Choroid plexus epithelial cell (primary cell): ENCODE data around the gene BSPRY.

ENCODE experiments used
- DNase-seq: peaks from one replicate; pipeline ENCODE4 v3.0.0-alpha.2; 2010; ENCODE audit warnings: low read depth
- H3K4me3 ChIP-seq: 2 replicates; pipeline ENCODE4 v1.5.1; 2011; ENCODE audit warnings: low read depth, mild to moderate bottlenecking, control low read depth, low read length, moderate library complexity
- CTCF ChIP-seq: conservative IDR thresholded peaks from 2 replicates; pipeline ENCODE4 v1.5.1; 2011; ENCODE audit warnings: low read depth, mild to moderate bottlenecking, control low read depth, inconsistent platforms, low read length, moderate library complexity

BSPRY gene

GRCh38 chr9:113309204-113309813, 40.0 kb upstream of the BSPRY start:
- peak; percentile 76 for DNase-seq
- peak; percentile 88 for TF ChIP-seq CTCF

GRCh38 chr9:113310538-113310937, 38.8 kb upstream of the BSPRY start:
- DNase-seq, result peak; percentile 13
- no peak for TF ChIP-seq CTCF
- no peak overlapping the region for H3K4me3 ChIP-seq

More at GRCh38 chr9:113309204-113309813, 40.0 kb upstream of the BSPRY start:
- H3K4me3 ChIP-seq, result no peak overlapping the region

- no peak for DNase-seq
- no peak for TF ChIP-seq CTCF
- H3K4me3 ChIP-seq, result no peak overlapping the region
Measured at GRCh38 chr9:113311961-113312360, 37.4 kb upstream of the BSPRY start.

- no peak for DNase-seq
- no peak for TF ChIP-seq CTCF
Measured at GRCh38 chr9:113313261-113313660, 36.1 kb upstream of the BSPRY start.

GRCh38 chr9:113315231-113315630, 34.1 kb upstream of the BSPRY start:
- DNase-seq, result no peak
- H3K4me3 ChIP-seq, result no peak overlapping the region
- no peak for TF ChIP-seq CTCF

More at GRCh38 chr9:113313261-113313660, 36.1 kb upstream of the BSPRY start:
- no peak overlapping the region for H3K4me3 ChIP-seq

- TF ChIP-seq CTCF, result no peak
- DNase-seq, result no peak
- H3K4me3 ChIP-seq, result no peak overlapping the region
Measured at GRCh38 chr9:113316030-113316429, 33.3 kb upstream of the BSPRY start.

- peak; percentile 42 for DNase-seq
- H3K4me3 ChIP-seq, result no peak overlapping the region
- peak; percentile 56 for TF ChIP-seq CTCF
Measured at GRCh38 chr9:113317777-113318176, 31.6 kb upstream of the BSPRY start.
